Stimulated activated CD8-positive, alpha-beta memory T cell treated with anti-CD3 and anti-CD28 coated beads, Interleukin-15, amount 100 ng/mL, for 48 hours (primary cell): ENCODE data around the gene HTR3E.
A peak's percentile ranks its signal among the peaks of the same experiment; 100 is the strongest.
"Not testable (repeated sequence)": the region's sequence is repeated elsewhere in the genome, so short reads cannot be mapped to it uniquely, and the experiment has no call there.

Experiments
- DNase-seq, 2 donors: peaks; one replicate each; pipeline ENCODE4 v3.0.0-alpha.2; 2020; ENCODE audit warnings: low read depth in 2 of 2

HTR3E gene

GRCh38 chr3:184116017-184116416, 19.2 kb downstream of the HTR3E start:
- no peak for DNase-seq

- DNase-seq = no peak
These were observed 20.8 kb downstream of the HTR3E start for GRCh38 chr3:184117636-184118035.

- not testable (repeated sequence) for DNase-seq
These were observed 24.2 kb downstream of the HTR3E start for GRCh38 chr3:184121031-184121430.

GRCh38 chr3:184126006-184126405, 29.1 kb downstream of the HTR3E start:
- no peak for DNase-seq

GRCh38 chr3:184129012-184129411, 32.1 kb downstream of the HTR3E start:
- no peak for DNase-seq

- DNase-seq = no peak
These were observed 36.1 kb downstream of the HTR3E start for GRCh38 chr3:184132945-184133344.

- peak in 1 of 2 donors; percentile 49 for DNase-seq
These were observed 37.2 kb downstream of the HTR3E start for GRCh38 chr3:184133840-184134745.

GRCh38 chr3:184134746-184135148, 37.9 kb downstream of the HTR3E start:
- no peak for DNase-seq

- peak; percentile 73 to 84 for DNase-seq
These were observed 38.5 kb downstream of the HTR3E start, which contains the start of gene EIF2B5 for GRCh38 chr3:184135149-184135910. Gene EIF2B5, plus strand, starts transcription at chr3:184135358. Its CDS starts 28 bp downstream, at chr3:184135386.

- DNase-seq = no peak
These were observed 39.0 kb downstream of the HTR3E start for GRCh38 chr3:184135911-184136260.

GRCh38 chr3:184140436-184140835, 43.6 kb downstream of the HTR3E start:
- DNase-seq = no peak

GRCh38 chr3:184142199-184142598, 45.3 kb downstream of the HTR3E start:
- DNase-seq = no peak

GRCh38 chr3:184143327-184143726, 46.5 kb downstream of the HTR3E start:
- no peak for DNase-seq

GRCh38 chr3:184144505-184144904, 47.6 kb downstream of the HTR3E start:
- DNase-seq = no peak

GRCh38 chr3:184145111-184145524, 48.3 kb downstream of the HTR3E start:
- no peak for DNase-seq

GRCh38 chr3:184145751-184146270, 48.9 kb downstream of the HTR3E start:
- DNase-seq = no peak

- no peak for DNase-seq
These were observed 51.2 kb downstream of the HTR3E start for GRCh38 chr3:184148076-184148475.

- DNase-seq = no peak
These were observed 52.3 kb downstream of the HTR3E start for GRCh38 chr3:184149123-184149522.

GRCh38 chr3:184149770-184150169, 52.9 kb downstream of the HTR3E start:
- not testable (repeated sequence) for DNase-seq

- peak in 1 of 2 donors; percentile 42 for DNase-seq
These were observed 58.2 kb downstream of the HTR3E start, which contains the start of gene DVL3 for GRCh38 chr3:184154885-184155643. Gene DVL3, plus strand, starts transcription at chr3:184155377. Its CDS starts 259 bp downstream, at chr3:184155636.
